Fibroblast of lung (primary cell): ENCODE measurements around the gene ESPNL.
A peak's percentile ranks its signal among the peaks of the same experiment; 100 is the strongest.

Source experiments
- EZH2 ChIP-seq: IDR thresholded peaks from 2 replicates; pipeline ENCODE4 v1.5.1; 2012; ENCODE audit warnings: low read length, control low read depth, mild to moderate bottlenecking; ENCODE audit errors: missing control alignments
- TF ChIP-seq, protein P1 (sequence below), 2 donors: IDR thresholded peaks in 1 of 2; conservative IDR thresholded peaks in 1 of 2; 1 replicate in 1 of 2; 2 replicates in 1 of 2; pipeline ENCODE4 v1.5.1; 2011 to 2012; ENCODE audit warnings: low read length in 2 of 2, control low read depth in 1 of 2, inconsistent platforms in 1 of 2, low read depth in 1 of 2, mild to moderate bottlenecking in 1 of 2

DNA sequence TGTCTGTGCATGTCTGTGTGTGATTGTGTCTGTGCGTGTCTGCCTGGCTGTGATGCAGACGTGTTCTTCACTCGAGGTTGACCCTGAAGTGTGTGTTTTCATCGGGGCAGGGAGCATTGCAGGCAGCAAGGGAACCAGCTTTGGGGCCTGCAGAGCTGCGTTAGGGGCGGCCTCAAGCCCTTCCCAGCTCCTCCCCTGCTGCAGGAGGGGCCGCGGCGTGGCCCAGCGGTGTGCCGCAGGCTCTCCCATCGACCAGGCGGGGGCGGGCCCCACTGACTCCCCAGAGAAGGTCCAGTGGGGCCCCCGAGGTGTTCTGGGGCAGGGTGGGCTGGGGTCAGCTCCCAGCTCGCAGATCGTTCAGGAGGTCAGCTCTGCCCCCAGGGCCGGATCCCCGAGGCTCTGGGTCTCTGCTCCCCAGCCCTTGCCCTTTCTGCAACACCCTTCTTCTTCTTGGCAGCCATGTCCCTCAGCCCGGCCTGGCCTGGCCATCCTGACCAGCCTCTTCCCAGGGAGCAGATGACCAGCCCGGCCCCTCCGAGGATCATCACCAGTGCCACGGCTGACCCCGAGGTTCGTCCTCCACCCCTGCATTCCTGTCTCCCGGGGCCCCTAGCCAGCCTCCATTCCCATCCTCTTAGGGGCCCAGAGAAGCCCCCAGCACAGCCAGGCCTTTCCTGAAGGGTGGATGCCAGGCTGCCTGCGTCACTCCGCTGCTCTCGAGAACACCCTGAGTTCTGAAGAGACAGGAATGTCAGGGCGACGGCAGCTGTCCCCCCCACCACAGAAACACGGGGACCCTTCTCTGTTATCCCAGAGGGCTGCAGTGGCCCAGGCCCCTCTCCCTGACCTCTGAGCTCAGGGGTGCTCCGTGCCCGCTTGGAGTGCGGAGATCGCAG, 27.3 kb downstream of the ESPNL start:
- TF ChIP-seq, protein P1, sequence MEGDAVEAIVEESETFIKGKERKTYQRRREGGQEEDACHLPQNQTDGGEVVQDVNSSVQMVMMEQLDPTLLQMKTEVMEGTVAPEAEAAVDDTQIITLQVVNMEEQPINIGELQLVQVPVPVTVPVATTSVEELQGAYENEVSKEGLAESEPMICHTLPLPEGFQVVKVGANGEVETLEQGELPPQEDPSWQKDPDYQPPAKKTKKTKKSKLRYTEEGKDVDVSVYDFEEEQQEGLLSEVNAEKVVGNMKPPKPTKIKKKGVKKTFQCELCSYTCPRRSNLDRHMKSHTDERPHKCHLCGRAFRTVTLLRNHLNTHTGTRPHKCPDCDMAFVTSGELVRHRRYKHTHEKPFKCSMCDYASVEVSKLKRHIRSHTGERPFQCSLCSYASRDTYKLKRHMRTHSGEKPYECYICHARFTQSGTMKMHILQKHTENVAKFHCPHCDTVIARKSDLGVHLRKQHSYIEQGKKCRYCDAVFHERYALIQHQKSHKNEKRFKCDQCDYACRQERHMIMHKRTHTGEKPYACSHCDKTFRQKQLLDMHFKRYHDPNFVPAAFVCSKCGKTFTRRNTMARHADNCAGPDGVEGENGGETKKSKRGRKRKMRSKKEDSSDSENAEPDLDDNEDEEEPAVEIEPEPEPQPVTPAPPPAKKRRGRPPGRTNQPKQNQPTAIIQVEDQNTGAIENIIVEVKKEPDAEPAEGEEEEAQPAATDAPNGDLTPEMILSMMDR (conservative IDR thresholded peaks at IDR 0.05 in 1 of 2, IDR thresholded peaks at IDR 0.05 in 1 of 2; ENCODE audit: low read depth in 1 of 2, low read length in 2 of 2), result peak in 1 of 2 donors; percentile 23
- no peak for TF ChIP-seq EZH2
